Measurements from ENCODE around the gene KCNIP2. TPM values are rescaled to one million over a fixed set of nuclear protein-coding genes. Genes with fewer than 3 reads are reported as not detected.

The KCNIP2 gene
- total RNA-seq (2022; extraction: Qiagen RNA extraction; ENCODE audit: low read depth), result 0.79 to 0.95 TPM (median 0.81 TPM) in 4 of 5 replicates, not detected in the other

GRCh38 chr10:101843032-101844021 is at the start of gene KCNIP2:
Gene KCNIP2, minus strand, starts transcription at chr10:101843800. Its CDS starts 232 bp downstream, at chr10:101843568.

DNA sequence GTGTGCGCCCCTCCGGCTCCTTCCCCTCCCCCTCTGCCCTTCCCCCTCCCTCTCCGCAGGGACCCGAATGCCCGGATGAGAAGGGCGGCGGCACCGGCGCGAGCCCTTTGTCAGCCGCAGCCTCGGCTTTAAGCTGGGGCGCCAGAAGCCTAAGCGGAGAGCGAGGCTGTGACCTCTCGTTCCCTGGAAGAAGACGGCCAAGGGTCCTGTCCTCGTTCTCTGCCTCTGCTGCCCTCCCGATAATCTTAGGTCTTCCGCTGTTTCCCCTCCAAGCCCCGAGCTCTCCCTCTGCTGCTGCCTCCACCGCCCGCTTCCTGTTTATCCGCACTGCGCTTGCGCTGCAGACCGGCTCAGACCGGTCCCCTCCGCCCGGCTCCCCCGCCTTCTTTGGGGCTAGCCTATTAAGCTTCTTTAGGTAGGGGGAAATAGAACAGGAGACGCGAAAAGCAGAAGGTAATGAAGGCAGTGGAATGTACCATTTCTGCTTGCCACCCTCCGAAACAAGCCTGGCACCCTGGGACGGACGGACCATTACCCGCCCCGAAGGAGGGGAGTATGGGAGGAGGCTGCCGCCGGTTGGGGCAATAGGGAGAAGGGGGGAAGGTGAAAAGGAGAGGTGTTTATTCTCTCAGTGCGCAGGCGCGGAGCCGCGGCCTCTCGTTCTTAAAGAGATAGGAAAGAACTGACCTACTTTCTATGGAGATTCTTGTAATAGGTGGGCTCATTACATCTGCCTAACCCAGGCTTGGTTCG is 25.3 kb downstream of the KCNIP2 start, which contains the start of gene OGA:
OGA (minus strand) TSS at position 326 of the 753 bp plus-strand sequence. CDS start 422 bp downstream, outside the sequence.

DNA sequence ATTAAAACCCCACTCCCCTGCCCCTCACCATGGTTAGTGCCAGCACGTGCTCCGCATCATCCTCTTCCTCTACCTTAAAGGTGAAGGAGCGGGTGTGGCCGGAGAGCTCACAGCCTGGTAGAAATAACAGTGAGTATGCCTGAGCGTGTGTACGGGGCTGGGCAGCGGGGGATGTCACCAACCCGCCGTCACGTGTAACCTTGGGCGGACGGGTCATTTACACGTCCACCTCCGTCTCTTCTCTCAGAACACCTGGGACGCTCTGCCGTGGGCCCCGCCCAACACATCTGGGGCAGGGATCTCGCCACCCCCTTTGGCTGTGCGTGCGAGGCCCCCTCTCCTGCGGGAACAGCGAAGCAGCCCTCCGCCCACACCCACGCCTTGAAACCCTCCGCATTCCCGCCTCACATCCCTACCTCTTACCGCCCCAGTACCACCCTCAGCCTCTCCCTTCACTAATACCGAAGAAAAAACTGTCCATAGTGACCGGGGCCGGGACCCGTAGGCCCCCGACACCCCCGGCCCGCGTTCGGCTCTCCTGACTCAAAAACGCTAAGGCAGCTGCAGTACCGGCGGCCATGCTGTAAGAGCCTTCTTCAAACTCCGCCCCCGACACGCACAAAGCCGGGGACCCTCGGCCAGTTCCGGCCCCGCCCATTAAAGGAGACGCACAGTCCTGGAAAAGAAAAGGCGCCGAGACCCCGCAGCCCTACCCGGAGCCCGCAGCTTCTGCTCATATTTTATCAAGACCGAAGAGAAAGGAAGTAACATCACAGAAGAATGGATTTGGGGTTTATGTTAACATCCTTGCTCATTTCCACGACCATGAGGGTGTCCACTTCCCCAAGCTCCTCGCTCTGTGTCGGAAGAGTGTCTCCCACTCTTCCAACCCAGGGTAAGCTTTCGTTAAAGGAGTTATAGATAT is 60.5 kb downstream of the KCNIP2 start, which contains the start of gene NPM3:
NPM3 (minus strand) TSS at position 636 of the 925 bp plus-strand sequence; CDS start at position 580, 56 bp downstream.

Other genes starting within 250 kb of the KCNIP2 start
- gene FBXW4, start 148.6 kb downstream of the KCNIP2 start, total RNA-seq (2022; extraction: Qiagen RNA extraction; ENCODE audit: low read depth), result 17.4 to 22.7 TPM (median 20.1 TPM) in 5 replicates
- gene FGF8, start 67.7 kb downstream of the KCNIP2 start, total RNA-seq (2022; extraction: Qiagen RNA extraction; ENCODE audit: low read depth), result not detected in 5 replicates
- 105 to 122 TPM (median 120 TPM) in 5 replicates for gene NPM3, start 60.4 kb downstream of the KCNIP2 start, total RNA-seq (2022; extraction: Qiagen RNA extraction; ENCODE audit: low read depth)
- gene OGA, start 25.4 kb downstream of the KCNIP2 start, total RNA-seq (2022; extraction: Qiagen RNA extraction; ENCODE audit: low read depth), result 59.7 to 74.5 TPM (median 69.0 TPM) in 5 replicates
- gene ARMH3, start 212.4 kb upstream of the KCNIP2 start, total RNA-seq (2022; extraction: Qiagen RNA extraction; ENCODE audit: low read depth), result 10.0 to 12.2 TPM (median 11.1 TPM) in 5 replicates
- gene HPS6, start 221.5 kb upstream of the KCNIP2 start, total RNA-seq (2022; extraction: Qiagen RNA extraction; ENCODE audit: low read depth), result 27.0 to 37.5 TPM (median 34.4 TPM) in 5 replicates

All from A549 treated with GW870086 at 1 μM for 4 hours (cell line).